ENCODE measurements around the gene RNF150.

RNF150 gene

DNA sequence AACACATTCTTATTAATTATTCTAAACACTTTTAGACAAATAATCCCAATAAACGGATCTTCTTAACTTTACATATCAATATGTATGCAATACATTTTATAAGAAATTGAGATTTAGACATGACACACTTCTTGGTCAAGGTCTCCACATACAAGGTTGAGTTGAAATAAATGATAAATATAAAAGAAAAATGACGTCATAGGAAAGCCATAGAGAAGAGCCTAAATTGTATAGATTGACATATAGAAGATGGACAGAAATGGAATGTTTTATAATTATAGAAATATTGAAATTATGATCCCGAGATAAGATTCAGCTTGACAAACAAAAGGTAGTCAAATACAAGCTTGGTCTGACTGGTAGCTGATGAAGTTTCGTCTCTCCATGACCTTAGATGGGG lies 87.4 kb downstream of the RNF150 start:
- TF ChIP-seq CTCF (IDR thresholded peaks at IDR 0.05; ENCODE audit: low read depth, low read length, missing control alignments): no peak
- H3K27me3 ChIP-seq (replicated peaks): no peaks in the 10 kb centered on the region
- H3K4me3 ChIP-seq (ENCODE audit: low read depth, low read length): no peak overlapping the region
- H3K36me3 ChIP-seq (replicated peaks): no peaks in the 10 kb centered on the region
- H3K27ac ChIP-seq: no peak overlapping the region
- DNase-seq: no peak
- in situ Hi-C loops (cut with HindIII; ENCODE audit: low pct_ligation_motif_present, low sequenced_read_pairs): no loop called here

- Histone ChIP-seq H3K36me3 (replicated peaks) (no peaks in the 10 kb centered on the region), H3K27me3 (replicated peaks) (no peaks in the 10 kb centered on the region), H3K27ac (no peak overlapping the region), H3K4me3 (ENCODE audit: low read depth, low read length) (no peak overlapping the region)
- no peak for TF ChIP-seq CTCF (IDR thresholded peaks at IDR 0.05; ENCODE audit: low read depth, low read length, missing control alignments)
- in situ Hi-C loops (cut with HindIII; ENCODE audit: low pct_ligation_motif_present, low sequenced_read_pairs): no loop called here
- no peak for DNase-seq
Observed at GRCh38 chr4:141041021-141041476, 92.2 kb downstream of the RNF150 start.

DNA sequence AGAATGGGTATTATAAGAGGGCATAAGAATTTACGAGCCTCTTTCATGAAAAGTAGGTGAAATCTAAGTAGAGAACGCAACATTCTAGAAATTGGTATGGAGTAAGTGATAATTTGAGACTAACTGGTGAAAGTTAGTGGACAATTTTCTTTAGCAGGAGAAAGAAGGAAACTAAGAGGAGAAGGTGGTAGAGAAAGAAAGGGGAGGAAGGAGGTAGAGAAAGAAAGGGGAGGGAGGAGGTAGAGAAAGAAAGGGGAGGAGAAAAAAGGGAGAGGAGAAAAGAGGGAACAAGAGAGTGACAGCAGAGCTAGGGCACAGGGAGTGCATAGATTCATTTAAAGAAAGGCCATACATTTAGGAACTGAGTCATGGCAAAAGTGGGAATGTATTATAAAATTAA lies 94.1 kb downstream of the RNF150 start:
- TF ChIP-seq CTCF (IDR thresholded peaks at IDR 0.05; ENCODE audit: low read depth, low read length, missing control alignments): no peak
- Histone ChIP-seq H3K27ac (no peak overlapping the region), H3K4me3 (ENCODE audit: low read depth, low read length) (no peak overlapping the region), H3K27me3 (replicated peaks) (no peaks in the 10 kb centered on the region), H3K36me3 (replicated peaks) (no peaks in the 10 kb centered on the region)
- in situ Hi-C loops (cut with HindIII; ENCODE audit: low pct_ligation_motif_present, low sequenced_read_pairs): no loop called here
- no peak for DNase-seq

DNA sequence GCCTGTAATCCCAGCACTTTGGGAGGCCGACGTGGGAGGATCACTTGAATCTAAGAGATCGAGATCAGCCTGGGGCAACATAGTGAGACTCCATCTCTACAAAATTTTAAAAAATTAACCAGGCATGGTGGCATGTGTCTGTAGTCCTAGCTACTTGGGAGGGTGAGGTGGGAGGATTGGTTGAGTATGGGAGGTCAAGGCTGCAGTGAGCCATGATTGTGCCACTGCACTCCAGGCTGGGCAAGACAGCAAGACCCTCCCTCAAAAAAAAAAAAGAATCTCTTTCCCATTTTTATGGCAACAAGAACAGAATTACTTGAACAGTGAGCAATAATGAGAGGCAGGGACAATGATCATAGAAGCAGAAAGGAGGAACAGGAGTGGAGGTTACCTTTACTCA lies 94.8 kb downstream of the RNF150 start:
- in situ Hi-C loops (cut with HindIII; ENCODE audit: low pct_ligation_motif_present, low sequenced_read_pairs): no loop called here
- TF ChIP-seq CTCF (IDR thresholded peaks at IDR 0.05; ENCODE audit: low read depth, low read length, missing control alignments): no peak
- Histone ChIP-seq H3K27ac (no peak overlapping the region), H3K4me3 (ENCODE audit: low read depth, low read length) (no peak overlapping the region), H3K36me3 (replicated peaks) (no peaks in the 10 kb centered on the region), H3K27me3 (replicated peaks) (no peaks in the 10 kb centered on the region)
- DNase-seq: no peak

- Histone ChIP-seq H3K27me3 (replicated peaks) (no peaks in the 10 kb centered on the region), H3K27ac (no peak overlapping the region), H3K36me3 (replicated peaks) (no peaks in the 10 kb centered on the region), H3K4me3 (ENCODE audit: low read depth, low read length) (no peak overlapping the region)
- no peak for TF ChIP-seq CTCF (IDR thresholded peaks at IDR 0.05; ENCODE audit: low read depth, low read length, missing control alignments)
- no peak for DNase-seq
- in situ Hi-C loops (cut with HindIII; ENCODE audit: low pct_ligation_motif_present, low sequenced_read_pairs): no loop called here
Observed at GRCh38 chr4:141037446-141037845, 95.8 kb downstream of the RNF150 start.

DNA sequence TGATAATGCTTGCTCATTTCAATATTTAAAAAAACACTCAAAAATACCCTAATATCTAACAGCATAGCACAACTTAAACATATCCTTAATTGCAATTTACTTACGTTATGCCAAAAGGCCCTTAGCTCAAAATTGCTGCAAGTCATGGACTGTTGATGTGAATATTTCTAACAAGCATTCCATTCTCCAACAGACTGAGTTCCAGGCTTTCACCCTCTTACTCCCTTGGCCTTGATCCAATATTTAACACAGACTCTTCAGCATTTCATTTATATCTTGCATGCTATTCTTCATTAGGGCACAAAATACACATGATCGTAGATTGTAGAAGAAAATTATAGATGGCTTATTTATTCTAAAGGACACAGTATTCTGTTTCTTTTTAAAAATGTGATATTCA lies 96.5 kb downstream of the RNF150 start:
- no peaks in the 10 kb centered on the region for H3K27me3 ChIP-seq (replicated peaks)
- no peak for DNase-seq
- H3K27ac ChIP-seq: no peak overlapping the region
- no peak overlapping the region for H3K4me3 ChIP-seq (ENCODE audit: low read depth, low read length)
- no peak for TF ChIP-seq CTCF (IDR thresholded peaks at IDR 0.05; ENCODE audit: low read depth, low read length, missing control alignments)
- in situ Hi-C loops (cut with HindIII; ENCODE audit: low pct_ligation_motif_present, low sequenced_read_pairs): no loop called here
- H3K36me3 ChIP-seq (replicated peaks): no peaks in the 10 kb centered on the region
